Activated CD4-positive, alpha-beta T cell treated with anti-CD3 and anti-CD28 coated beads, Interleukin-2, amount 10 ng/mL, durations not matched to agents 24 days and 14 days (primary cell): ENCODE data around the gene FBXO10. TPM values are rescaled to one million over a fixed set of nuclear protein-coding genes. Genes with fewer than 3 reads are reported as not detected.
"Not testable (repeated sequence)": the region's sequence is repeated elsewhere in the genome, so short reads cannot be mapped to it uniquely, and the experiment has no call there.

ENCODE experiments used
- DNase-seq: peaks from one replicate; pipeline ENCODE4 v3.0.0; 2022
- H3K27ac Mint-ChIP-seq: one replicate; pipeline ENCODE4 v1.8.0; 2022; ENCODE audit warnings: mild to moderate bottlenecking, mixed read lengths
- H3K27me3 Mint-ChIP-seq: one replicate; pipeline ENCODE4 v1.8.0; 2022; ENCODE audit warnings: mixed read lengths
- H3K36me3 Mint-ChIP-seq: one replicate; pipeline ENCODE4 v1.8.0; 2022; ENCODE audit warnings: low read depth, mild to moderate bottlenecking, mixed read lengths
- H3K4me1 Mint-ChIP-seq: one replicate; pipeline ENCODE4 v1.8.0; 2021; ENCODE audit warnings: mixed read lengths
- H3K4me3 Mint-ChIP-seq: one replicate; pipeline ENCODE4 v1.8.0; 2022; ENCODE audit warnings: mild to moderate bottlenecking, moderate library complexity, mixed read lengths
- H3K9me3 Mint-ChIP-seq: one replicate; pipeline ENCODE4 v1.8.0; 2021; ENCODE audit warnings: mixed read lengths
- intact Hi-C: fragments of 100-400 bp; cut with micrococcal nuclease; formaldehyde crosslinking; loops from one replicate; pipeline ENCODE4 v1.15.1; 2023
- total RNA-seq: library from RNA; stranded (reverse); gene quantifications from 2 replicates; pipeline ENCODE4 v1.2.3, GENCODE V29; 2022

The FBXO10 gene
- total RNA-seq, 1 donor from 2014 or later, result 2.7 TPM

DNA sequence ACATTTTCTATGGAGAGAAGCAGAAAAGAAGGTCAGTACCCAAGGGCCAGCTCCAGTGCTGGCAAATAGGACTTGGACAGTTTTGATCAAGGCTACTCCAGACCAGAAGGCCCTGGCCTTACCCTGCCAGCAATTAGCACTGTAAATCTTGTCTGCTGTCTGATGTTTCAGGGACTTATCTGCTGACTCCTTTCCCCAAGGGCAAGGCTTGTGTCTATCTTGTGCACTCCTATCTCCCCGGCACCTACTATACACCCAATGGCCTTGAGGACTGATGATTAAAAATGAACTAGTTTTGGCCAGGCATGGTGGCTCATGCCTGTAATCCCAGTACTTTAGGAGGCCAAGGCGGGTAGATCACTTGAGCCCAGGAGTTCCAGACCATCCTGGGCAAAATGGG lies 53.2 kb downstream of the FBXO10 start:
- Mint-ChIP-seq H3K4me1 (no peaks in the 10 kb centered on the region), H3K36me3 (no peaks in the 10 kb centered on the region), H3K9me3 (no peaks in the 10 kb centered on the region), H3K27me3 (no peaks in the 10 kb centered on the region), H3K27ac (no peak overlapping the region), H3K4me3 (no peak overlapping the region)
- no peak for DNase-seq
- intact Hi-C loops, result no loop called here

DNA sequence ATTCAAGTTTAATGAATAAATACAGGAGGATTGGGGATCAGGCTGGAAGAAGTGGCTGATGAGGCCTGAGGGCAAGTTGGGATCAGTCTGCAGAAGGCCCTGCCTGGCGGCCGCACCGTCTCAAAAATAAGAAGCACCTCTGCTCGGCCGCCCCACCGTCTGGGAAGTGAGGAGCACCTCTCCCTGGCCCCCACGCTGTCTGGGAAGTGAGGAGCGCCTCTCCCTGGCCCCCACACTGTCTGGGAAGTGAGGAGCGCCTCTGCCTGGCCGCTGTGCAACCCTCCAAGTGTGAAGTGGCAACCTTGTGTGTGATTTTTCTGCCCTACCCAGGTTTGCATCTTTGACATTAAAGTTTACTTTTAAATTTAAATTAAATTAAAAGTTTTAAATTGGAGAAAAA lies 55.1 kb downstream of the FBXO10 start:
- DNase-seq, result no peak
- Mint-ChIP-seq H3K27ac (no peak overlapping the region), H3K36me3 (no peaks in the 10 kb centered on the region), H3K9me3 (no peaks in the 10 kb centered on the region), H3K4me3 (no peak overlapping the region), H3K4me1 (no peaks in the 10 kb centered on the region), H3K27me3 (no peaks in the 10 kb centered on the region)
- intact Hi-C loops, result no loop called here

DNA sequence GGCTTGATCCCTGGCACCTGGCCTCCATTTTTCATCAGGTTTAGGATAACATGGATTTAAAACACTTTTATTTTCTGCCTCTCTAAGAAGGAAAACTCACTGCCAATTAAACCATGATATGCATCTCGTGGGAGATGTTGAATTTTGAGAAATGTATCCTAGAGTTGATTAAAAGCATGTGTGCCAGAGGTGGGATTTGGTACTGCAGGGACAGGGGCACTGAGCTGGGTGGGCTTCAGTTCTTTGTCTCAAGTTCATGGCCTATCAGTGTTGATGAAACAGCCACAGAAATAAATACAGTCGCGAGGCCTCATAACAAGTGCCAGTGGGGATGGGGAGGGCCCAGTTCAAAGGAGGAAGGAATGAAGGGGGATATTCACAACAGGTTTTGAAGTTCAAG lies 55.5 kb downstream of the FBXO10 start:
- no peaks in the 10 kb centered on the region for H3K4me1 Mint-ChIP-seq
- H3K27me3 Mint-ChIP-seq, result no peaks in the 10 kb centered on the region
- intact Hi-C loops, result no loop called here
- no peak overlapping the region for H3K27ac Mint-ChIP-seq
- no peak overlapping the region for H3K4me3 Mint-ChIP-seq
- no peaks in the 10 kb centered on the region for H3K36me3 Mint-ChIP-seq
- DNase-seq, result no peak
- no peaks in the 10 kb centered on the region for H3K9me3 Mint-ChIP-seq

DNA sequence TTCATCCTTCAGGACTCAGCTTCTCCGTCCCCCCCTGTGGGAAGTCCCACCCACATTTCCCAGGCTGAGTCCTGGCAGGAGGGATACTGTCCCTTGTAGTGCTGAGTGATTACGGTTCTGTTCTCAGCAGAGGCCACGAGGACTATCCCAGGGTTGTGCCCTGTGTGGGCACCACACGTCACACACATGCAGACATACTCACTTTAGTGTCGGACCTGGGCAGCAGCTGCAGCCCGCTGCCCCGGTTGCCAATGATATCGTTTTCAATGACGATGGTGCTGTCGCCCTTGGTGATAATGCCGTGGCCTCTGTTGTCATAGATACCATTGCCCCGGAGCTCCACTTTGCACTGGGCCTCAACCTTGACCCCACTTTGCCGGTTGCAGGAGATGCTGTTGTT lies 58.3 kb downstream of the FBXO10 start:
- no peaks in the 10 kb centered on the region for H3K36me3 Mint-ChIP-seq
- no peak for DNase-seq
- peaks cover 4% of the 10 kb centered on the region for H3K4me1 Mint-ChIP-seq
- no peaks in the 10 kb centered on the region for H3K9me3 Mint-ChIP-seq
- intact Hi-C loops, result no loop called here
- H3K27me3 Mint-ChIP-seq, result no peaks in the 10 kb centered on the region
- H3K27ac Mint-ChIP-seq, result no peak overlapping the region
- H3K4me3 Mint-ChIP-seq, result no peak overlapping the region

DNA sequence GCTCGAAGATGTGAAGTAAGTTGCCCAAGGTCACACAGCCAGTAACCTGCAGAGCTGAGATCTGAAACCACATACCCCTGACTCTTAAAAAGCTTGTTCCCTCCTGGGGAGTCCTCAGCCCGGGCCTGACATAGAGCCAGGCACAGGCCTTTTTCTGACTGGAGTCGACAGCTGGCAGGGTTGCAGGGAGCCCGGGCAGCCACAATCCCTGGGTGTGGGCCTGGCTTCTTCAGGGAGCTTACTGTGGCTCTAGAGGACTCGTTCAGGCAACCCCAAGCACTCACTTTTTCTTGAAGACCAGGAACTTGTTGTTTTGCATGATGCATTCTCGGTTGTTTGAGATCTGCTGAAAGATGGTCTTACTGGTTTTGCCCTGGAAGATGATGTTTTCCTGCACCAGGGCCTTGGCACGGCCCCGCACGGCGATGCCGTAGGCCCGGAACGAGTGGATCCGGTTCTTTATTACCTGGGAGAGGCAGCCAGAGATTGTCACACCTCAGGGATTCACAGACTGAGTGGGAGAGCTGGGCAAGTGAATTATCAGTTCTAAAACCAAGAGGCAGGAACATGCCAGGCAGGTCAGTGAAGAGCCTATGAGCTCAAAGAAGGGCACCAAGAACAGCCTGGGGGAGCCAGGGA lies 60.4 kb downstream of the FBXO10 start:
- no peaks in the 10 kb centered on the region for H3K9me3 Mint-ChIP-seq
- no peak for DNase-seq
- intact Hi-C loops, result no loop called here
- no peaks in the 10 kb centered on the region for H3K27me3 Mint-ChIP-seq
- H3K4me3 Mint-ChIP-seq, result no peak overlapping the region
- H3K27ac Mint-ChIP-seq, result no peak overlapping the region
- H3K36me3 Mint-ChIP-seq, result no peaks in the 10 kb centered on the region
- H3K4me1 Mint-ChIP-seq, result peaks cover 4% of the 10 kb centered on the region

DNA sequence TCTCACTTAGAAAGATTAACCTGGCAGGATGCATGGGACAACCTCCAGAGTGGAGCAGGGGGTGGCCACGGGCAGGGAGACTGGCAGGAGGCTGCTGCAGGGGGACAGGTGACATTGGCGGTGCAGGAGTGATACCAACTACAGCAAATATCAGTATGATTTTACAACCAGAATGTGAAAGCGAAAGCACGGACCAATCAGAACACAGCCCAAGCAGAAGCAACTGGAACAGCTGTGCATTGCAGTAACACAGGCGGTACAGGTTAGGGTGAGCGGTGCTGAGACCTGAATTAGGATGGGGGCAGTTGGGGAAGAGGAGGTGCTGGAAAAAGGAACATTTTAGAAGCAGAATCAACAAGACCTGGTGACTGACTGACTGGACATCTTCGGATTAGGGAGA lies 61.2 kb downstream of the FBXO10 start:
- Mint-ChIP-seq H3K27ac (no peak overlapping the region), H3K4me1 (peaks cover 4% of the 10 kb centered on the region), H3K9me3 (no peaks in the 10 kb centered on the region), H3K4me3 (no peak overlapping the region), H3K36me3 (no peaks in the 10 kb centered on the region), H3K27me3 (no peaks in the 10 kb centered on the region)
- DNase-seq, result no peak
- intact Hi-C loops, result no loop called here

DNA sequence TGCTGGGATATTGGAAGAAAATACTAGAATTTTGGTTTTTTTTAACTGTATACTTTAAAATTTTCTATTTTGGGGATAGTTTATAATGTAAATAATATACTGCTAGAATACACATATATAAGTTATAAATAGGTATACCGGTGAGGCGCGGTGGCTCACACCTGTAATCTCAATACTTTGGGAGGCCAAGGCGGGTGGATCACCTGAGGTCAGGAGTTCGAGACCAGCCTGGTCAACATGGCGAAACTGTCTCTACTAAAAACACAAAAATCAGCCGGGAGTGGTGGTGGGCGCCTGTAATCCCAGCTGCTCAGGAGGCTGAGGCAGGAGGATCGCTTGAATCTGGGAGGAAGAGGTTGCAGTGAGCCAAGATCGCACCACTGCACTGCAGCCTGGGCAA lies 61.8 kb downstream of the FBXO10 start:
- H3K27me3 Mint-ChIP-seq, H3K4me1 Mint-ChIP-seq, H3K9me3 Mint-ChIP-seq, intact Hi-C loops, H3K36me3 Mint-ChIP-seq, H3K27ac Mint-ChIP-seq, DNase-seq, H3K4me3 Mint-ChIP-seq: not testable (repeated sequence)

DNA sequence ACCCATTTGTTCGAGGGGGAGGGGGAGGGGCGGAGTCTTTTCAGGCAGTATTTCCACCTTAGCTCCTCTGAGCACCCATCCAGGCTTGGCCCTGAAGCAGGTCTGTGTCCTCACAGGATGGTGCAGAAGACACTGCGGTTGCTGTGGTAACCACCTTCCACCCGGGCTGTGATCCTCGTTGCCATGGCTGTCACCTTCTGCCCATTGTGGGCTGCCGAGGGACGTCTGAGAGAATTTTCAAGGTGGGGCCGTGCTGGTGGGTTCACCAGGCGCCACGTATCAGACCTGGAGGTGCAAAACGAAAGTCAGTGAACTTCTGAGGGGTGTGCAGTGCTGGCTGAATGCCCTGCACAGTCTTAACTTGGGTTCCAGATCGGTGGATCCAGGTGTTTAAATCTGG lies 63.7 kb downstream of the FBXO10 start:
- H3K36me3 Mint-ChIP-seq, result peaks cover 4% of the 10 kb centered on the region
- H3K9me3 Mint-ChIP-seq, result no peaks in the 10 kb centered on the region
- no peaks in the 10 kb centered on the region for H3K27me3 Mint-ChIP-seq
- intact Hi-C loops, result no loop called here
- peaks cover 4% of the 10 kb centered on the region for H3K4me1 Mint-ChIP-seq
- DNase-seq, result no peak
- no peak overlapping the region for H3K4me3 Mint-ChIP-seq
- no peak overlapping the region for H3K27ac Mint-ChIP-seq

DNA sequence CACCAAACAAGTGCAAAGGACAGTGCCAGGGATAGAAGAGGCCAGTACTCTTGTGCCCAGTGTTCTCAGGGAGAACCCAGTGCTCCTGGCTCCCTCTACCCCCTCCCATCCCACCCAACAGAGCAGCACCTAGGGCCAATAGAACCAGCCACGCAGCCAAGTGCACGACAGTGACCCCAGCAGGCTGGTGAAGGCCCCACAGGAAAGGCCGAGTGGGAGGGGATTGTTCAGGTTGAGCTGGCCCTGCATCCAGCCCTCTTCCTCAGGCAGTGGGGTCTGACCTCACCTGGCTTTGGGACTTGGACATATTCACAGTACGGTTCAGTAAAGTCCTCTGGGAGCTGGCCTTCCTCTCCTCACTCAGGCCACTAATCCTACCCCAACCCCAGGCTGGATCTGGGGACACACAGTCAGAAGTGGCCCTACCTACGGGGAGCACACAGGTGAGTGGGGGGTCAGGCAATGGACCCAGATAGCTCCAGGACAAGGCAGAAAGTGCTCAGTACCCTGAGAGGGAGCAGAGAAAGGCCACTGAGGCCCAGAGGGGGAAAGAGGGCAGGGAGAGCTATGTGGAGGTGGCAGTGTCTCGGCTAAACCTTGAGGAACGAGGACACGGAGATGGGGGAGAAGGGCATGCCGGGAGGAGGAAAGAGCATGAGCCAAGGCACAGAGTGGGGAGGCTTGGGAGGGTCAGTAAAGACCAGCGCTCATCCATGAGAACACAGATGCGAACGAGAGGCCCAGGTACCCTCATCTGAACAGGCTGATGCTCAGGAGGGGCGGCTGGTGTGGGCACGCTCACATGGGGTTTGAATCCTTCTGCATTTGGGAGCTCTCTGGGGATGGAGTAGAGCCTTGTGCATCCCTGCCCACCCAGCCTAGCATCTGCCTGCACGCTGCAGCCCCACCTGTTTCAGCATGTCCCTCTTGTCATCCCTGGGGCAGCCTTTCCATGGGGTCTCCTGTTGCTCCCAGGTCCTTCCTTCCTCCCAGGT lies 64.9 kb downstream of the FBXO10 start:
- peaks cover 12% of the 10 kb centered on the region for H3K36me3 Mint-ChIP-seq
- H3K9me3 Mint-ChIP-seq, result no peaks in the 10 kb centered on the region
- H3K27ac Mint-ChIP-seq, result no peak overlapping the region
- H3K27me3 Mint-ChIP-seq, result no peaks in the 10 kb centered on the region
- DNase-seq, result no peak
- H3K4me1 Mint-ChIP-seq, result peaks cover 4% of the 10 kb centered on the region
- intact Hi-C loops, result no loop called here
- no peak overlapping the region for H3K4me3 Mint-ChIP-seq

DNA sequence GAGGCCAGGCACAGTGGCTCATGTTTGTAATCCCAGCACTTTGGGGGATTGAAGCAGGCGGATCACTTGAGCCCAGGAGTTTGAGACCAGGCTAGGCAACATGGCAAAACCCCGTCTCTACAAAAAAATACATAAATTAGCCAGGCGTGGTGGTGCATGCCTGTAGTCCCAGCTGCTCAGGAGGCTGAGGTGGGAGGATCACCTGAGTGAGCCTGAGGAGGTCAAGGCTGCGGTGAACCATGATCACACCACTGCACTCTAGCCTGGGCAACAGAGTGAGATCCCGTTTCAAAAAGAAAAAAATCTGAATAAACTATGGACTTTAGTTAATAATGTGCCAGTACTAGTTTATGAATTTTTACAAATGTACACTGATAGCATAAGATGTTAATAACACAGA lies 66.1 kb downstream of the FBXO10 start:
- intact Hi-C loops, H3K27ac Mint-ChIP-seq, H3K27me3 Mint-ChIP-seq, H3K4me3 Mint-ChIP-seq, H3K4me1 Mint-ChIP-seq, DNase-seq, H3K9me3 Mint-ChIP-seq: not testable (repeated sequence)
- peaks cover 16% of the 10 kb centered on the region for H3K36me3 Mint-ChIP-seq

DNA sequence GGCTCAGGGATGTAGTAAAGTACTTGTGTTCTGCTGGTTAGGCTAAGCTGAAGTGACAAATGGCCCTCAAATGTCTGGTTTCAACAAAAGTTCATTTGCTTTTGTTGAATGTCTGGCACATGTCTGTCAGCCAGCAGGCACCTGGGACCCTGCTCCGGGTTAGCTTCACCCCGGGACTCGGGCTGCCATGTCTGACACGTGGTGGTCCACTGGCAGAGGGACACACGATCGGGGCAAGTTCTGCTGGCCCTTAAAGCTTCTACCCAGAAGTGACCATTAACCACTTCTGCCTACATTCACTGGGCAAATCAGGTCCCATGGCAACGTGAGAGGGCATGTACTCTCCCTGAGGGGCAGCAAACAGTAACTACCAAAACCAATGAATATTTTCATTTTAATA lies 66.6 kb downstream of the FBXO10 start:
- Mint-ChIP-seq H3K9me3 (no peaks in the 10 kb centered on the region), H3K4me3 (no peak overlapping the region), H3K27me3 (no peaks in the 10 kb centered on the region), H3K27ac (no peak overlapping the region), H3K36me3 (peaks cover 19% of the 10 kb centered on the region), H3K4me1 (peaks cover 2% of the 10 kb centered on the region)
- no peak for DNase-seq
- intact Hi-C loops, result no loop called here

DNA sequence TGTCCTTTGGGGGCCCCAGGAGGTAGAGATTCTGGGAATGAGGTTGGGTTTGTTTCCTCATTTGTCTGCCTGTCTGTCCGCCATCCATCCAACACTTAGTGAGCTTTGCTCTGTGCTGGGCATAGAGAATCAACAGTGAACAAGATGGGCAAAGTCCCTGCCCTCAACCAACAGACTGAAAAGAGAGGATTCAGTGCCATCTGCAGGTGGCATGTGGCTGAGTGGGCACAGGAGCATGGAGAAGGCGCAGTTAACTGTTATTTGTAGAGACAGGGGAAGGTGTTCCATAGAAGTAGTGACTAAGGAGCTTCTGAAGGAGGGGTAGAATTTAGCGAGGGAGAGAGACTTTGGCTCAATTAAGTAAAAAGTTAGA lies 67.4 kb downstream of the FBXO10 start:
- H3K36me3 Mint-ChIP-seq, result peaks cover 22% of the 10 kb centered on the region

DNA sequence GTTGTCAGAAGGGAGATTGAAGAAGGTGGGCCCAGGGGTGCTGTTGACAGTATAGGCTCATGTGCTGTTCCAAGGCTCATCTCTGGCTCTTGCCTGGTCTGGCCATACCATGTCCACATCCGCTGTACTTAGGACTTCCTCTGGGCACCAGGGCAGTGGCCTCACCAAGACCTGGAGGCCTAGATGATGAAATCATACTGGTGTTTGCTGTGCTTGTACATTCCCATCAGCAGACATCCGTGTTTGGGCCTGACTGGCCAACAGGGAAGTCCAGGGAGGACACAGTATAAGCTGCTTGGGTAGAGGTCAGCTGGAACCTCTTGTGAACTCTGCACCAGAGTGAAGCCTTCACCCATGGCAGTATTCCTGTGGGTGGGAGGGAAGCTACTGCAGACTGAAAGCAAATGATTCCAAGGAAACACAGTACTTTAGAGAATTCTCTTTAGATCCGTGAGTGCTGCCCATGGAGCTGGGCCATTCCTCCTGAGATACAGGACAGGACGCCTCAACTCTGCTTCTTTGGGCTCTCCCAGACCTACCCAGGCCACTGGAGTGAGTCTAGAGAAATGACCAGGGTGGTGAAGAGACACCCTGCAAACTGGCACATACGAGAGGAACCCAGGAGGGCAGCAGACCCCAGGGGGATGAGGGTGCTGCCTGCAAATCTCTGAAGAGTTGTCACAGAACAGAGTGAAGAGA lies 67.9 kb downstream of the FBXO10 start:
- DNase-seq, result no peak
- intact Hi-C loops, result no loop called here
- peaks cover 8% of the 10 kb centered on the region for H3K4me1 Mint-ChIP-seq
- H3K9me3 Mint-ChIP-seq, result no peaks in the 10 kb centered on the region
- no peak overlapping the region for H3K27ac Mint-ChIP-seq
- peaks cover 28% of the 10 kb centered on the region for H3K36me3 Mint-ChIP-seq
- no peak overlapping the region for H3K4me3 Mint-ChIP-seq
- no peaks in the 10 kb centered on the region for H3K27me3 Mint-ChIP-seq

More for the DNA sequence above, 67.4 kb downstream of the FBXO10 start:
- intact Hi-C loops, result no loop called here
- peaks cover 5% of the 10 kb centered on the region for H3K4me1 Mint-ChIP-seq
- no peaks in the 10 kb centered on the region for H3K9me3 Mint-ChIP-seq
- no peak overlapping the region for H3K27ac Mint-ChIP-seq
- no peak for DNase-seq
- H3K27me3 Mint-ChIP-seq, result no peaks in the 10 kb centered on the region
- no peak overlapping the region for H3K4me3 Mint-ChIP-seq

DNA sequence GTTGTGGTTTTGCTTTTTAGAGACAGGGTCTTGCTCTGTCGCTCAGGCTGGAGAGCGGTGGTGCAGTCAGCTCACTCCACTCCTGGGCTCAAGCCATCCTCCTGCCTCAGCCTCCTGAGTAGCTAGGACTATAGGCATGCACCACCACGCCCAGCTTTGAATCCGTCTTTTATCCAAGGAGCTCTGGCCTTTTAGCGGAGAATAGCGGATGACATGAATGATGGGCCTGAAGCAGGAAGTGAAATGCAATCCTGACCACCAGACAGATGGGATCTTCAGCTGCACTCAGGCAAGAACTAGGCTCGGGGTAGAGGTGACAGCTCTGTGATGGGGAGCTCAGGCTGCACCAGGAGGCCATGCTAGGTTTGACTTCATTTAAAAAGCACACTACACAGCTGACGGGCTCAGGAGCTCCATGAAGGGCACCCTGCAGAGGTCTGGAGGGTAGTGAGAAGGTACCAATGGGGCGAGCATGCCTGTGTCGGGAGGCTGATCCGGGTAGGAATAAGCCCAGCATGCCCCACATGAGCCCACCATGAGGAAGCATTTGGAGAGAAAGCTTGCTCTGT lies 68.5 kb downstream of the FBXO10 start:
- Mint-ChIP-seq H3K27me3 (no peaks in the 10 kb centered on the region), H3K36me3 (peaks cover 34% of the 10 kb centered on the region), H3K9me3 (no peaks in the 10 kb centered on the region), H3K27ac (no peak overlapping the region), H3K4me1 (peaks cover 12% of the 10 kb centered on the region), H3K4me3 (no peak overlapping the region)
- intact Hi-C loops, result no loop called here
- no peak for DNase-seq
